Ishikawa (cell line): Measurements from ENCODE around the gene KRT15.

Source experiments
- CEBPB ChIP-seq: IDR thresholded peaks from 2 replicates; pipeline ENCODE4 v1.6.1; 2012
- CREB1 ChIP-seq: IDR thresholded peaks from 2 replicates; pipeline ENCODE4 v1.6.1; 2012; ENCODE audit warnings: low read depth
- EGR1 ChIP-seq: IDR thresholded peaks from 2 replicates; pipeline ENCODE4 v1.6.1; 2012
- EP300 ChIP-seq: IDR thresholded peaks from 2 replicates; pipeline ENCODE4 v1.6.1; 2012; ENCODE audit warnings: borderline replicate concordance
- FOXM1 ChIP-seq: IDR thresholded peaks from 2 replicates; pipeline ENCODE4 v1.6.1; 2012; ENCODE audit warnings: low read depth, borderline replicate concordance
- NFIC ChIP-seq: IDR thresholded peaks from 2 replicates; pipeline ENCODE4 v1.6.1; 2012
- RAD21 ChIP-seq: IDR thresholded peaks from 2 replicates; pipeline ENCODE4 v1.6.1; 2012; ENCODE audit warnings: low read depth
- TAF1 ChIP-seq: IDR thresholded peaks from 2 replicates; pipeline ENCODE4 v1.6.1; 2012; ENCODE audit warnings: low read depth, mild to moderate bottlenecking
- TCF12 ChIP-seq: IDR thresholded peaks from 2 replicates; pipeline ENCODE4 v1.6.1; 2012; ENCODE audit warnings: low read depth
- TEAD4 ChIP-seq: IDR thresholded peaks from 2 replicates; pipeline ENCODE4 v1.6.1; 2012
- YY1 ChIP-seq: IDR thresholded peaks from 2 replicates; pipeline ENCODE4 v1.6.1; 2012; ENCODE audit warnings: low read depth
- ZBTB7A ChIP-seq: IDR thresholded peaks from 2 replicates; pipeline ENCODE4 v1.6.1; 2012; ENCODE audit warnings: low read depth
- TF ChIP-seq, protein P1 (sequence below): IDR thresholded peaks from 2 replicates; pipeline ENCODE4 v1.6.1; 2012
- TF ChIP-seq, protein P2 (sequence below): IDR thresholded peaks from 2 replicates; pipeline ENCODE4 v1.6.1; 2012
- TF ChIP-seq, protein P3 (sequence below): IDR thresholded peaks from 2 replicates; pipeline ENCODE4 v1.6.1; 2012; ENCODE audit warnings: low read depth, mild to moderate bottlenecking

Gene KRT15

DNA sequence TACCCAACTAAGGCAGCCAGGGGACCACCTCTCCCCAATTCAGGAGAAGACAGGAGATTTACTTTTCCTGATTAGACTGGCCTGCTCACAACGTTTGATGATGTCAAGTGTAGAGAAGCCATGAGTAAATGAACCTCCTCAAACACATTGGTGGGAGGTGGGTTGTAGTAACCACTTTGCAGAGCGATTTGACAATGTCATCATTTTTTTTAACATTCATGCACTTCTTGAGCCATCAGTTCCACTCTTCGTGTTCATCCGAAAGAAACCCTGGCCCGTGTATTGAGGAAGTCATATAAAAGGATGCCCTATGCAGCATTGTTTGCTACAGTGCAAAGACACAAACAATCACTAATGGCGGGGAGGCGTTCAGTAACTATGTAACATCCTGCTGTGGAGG, 14.9 kb upstream of the KRT15 start:
- TF ChIP-seq CEBPB (no peak), CREB1 (no peak), TCF12 (no peak), EGR1 (no peak), EP300 (no peak), FOXM1 (no peak), NFIC (no peak), YY1 (no peak), RAD21 (no peak), TAF1 (no peak)
- TF ChIP-seq, protein P1, sequence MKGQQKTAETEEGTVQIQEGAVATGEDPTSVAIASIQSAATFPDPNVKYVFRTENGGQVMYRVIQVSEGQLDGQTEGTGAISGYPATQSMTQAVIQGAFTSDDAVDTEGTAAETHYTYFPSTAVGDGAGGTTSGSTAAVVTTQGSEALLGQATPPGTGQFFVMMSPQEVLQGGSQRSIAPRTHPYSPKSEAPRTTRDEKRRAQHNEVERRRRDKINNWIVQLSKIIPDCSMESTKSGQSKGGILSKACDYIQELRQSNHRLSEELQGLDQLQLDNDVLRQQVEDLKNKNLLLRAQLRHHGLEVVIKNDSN: no peak
- TF ChIP-seq, protein P2, sequence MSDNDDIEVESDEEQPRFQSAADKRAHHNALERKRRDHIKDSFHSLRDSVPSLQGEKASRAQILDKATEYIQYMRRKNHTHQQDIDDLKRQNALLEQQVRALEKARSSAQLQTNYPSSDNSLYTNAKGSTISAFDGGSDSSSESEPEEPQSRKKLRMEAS: no peak

DNA sequence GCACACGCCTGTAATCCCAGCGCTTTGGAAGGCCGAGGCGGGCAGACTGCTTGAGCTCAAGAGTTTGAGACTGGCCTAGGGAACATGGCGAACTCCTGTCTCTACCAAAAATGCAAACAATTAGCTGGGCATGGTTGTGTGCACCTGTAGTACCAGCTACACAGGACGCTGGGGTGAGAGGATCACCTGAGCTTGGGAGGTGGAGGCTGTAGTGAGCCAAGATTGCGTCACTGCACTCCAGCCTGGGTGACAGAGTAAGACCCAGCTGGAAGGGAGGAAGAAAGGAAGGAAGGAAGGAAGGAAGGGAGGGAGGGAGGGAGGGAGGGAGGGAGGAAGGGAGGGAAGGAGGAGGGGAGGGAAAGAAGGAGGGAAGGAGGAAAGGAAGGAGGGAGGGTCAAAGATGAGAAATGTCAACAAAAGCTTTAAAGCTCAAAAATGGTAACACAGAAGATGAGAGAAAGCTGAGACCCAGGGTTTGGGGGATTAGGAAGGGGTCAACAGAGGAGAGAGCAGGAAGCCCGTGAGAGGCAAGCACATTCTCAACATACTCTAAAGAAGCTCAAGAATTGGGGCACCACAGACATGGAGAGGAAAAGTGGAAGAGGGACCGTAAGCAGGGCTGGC, 14.4 kb upstream of the KRT15 start:
- TF ChIP-seq CEBPB: peak; percentile 84
- TF ChIP-seq, protein P3, sequence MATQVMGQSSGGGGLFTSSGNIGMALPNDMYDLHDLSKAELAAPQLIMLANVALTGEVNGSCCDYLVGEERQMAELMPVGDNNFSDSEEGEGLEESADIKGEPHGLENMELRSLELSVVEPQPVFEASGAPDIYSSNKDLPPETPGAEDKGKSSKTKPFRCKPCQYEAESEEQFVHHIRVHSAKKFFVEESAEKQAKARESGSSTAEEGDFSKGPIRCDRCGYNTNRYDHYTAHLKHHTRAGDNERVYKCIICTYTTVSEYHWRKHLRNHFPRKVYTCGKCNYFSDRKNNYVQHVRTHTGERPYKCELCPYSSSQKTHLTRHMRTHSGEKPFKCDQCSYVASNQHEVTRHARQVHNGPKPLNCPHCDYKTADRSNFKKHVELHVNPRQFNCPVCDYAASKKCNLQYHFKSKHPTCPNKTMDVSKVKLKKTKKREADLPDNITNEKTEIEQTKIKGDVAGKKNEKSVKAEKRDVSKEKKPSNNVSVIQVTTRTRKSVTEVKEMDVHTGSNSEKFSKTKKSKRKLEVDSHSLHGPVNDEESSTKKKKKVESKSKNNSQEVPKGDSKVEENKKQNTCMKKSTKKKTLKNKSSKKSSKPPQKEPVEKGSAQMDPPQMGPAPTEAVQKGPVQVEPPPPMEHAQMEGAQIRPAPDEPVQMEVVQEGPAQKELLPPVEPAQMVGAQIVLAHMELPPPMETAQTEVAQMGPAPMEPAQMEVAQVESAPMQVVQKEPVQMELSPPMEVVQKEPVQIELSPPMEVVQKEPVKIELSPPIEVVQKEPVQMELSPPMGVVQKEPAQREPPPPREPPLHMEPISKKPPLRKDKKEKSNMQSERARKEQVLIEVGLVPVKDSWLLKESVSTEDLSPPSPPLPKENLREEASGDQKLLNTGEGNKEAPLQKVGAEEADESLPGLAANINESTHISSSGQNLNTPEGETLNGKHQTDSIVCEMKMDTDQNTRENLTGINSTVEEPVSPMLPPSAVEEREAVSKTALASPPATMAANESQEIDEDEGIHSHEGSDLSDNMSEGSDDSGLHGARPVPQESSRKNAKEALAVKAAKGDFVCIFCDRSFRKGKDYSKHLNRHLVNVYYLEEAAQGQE: no peak
- peak; percentile 20; the same call in 1 of the 2 replicates for TF ChIP-seq NFIC

DNA sequence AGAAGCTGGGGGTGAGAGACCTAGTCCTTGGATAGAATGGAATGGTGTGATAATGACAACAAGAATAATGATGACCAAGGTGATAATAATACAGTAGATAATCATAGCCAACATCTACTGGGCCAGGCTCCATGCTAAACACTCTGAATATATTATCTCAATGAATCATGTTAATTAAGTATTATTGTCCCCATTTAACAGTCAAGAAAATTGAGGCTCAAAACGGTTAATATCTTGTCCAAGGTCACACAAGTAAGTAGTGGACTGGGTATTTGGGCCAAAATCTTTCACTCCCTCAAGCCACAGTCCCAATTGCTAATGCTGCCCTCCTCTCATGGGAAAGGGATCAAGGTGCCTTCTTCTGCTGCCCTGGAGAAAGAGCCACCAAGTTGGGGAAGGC, 13.3 kb upstream of the KRT15 start:
- TF ChIP-seq CEBPB: no peak
- TF ChIP-seq CREB1: no peak
- TF ChIP-seq TEAD4: no peak
- TF ChIP-seq NFIC: no peak
- TF ChIP-seq TAF1: no peak
- TF ChIP-seq, protein P2: no peak
- TF ChIP-seq YY1: no peak
- TF ChIP-seq, protein P1: no peak

DNA sequence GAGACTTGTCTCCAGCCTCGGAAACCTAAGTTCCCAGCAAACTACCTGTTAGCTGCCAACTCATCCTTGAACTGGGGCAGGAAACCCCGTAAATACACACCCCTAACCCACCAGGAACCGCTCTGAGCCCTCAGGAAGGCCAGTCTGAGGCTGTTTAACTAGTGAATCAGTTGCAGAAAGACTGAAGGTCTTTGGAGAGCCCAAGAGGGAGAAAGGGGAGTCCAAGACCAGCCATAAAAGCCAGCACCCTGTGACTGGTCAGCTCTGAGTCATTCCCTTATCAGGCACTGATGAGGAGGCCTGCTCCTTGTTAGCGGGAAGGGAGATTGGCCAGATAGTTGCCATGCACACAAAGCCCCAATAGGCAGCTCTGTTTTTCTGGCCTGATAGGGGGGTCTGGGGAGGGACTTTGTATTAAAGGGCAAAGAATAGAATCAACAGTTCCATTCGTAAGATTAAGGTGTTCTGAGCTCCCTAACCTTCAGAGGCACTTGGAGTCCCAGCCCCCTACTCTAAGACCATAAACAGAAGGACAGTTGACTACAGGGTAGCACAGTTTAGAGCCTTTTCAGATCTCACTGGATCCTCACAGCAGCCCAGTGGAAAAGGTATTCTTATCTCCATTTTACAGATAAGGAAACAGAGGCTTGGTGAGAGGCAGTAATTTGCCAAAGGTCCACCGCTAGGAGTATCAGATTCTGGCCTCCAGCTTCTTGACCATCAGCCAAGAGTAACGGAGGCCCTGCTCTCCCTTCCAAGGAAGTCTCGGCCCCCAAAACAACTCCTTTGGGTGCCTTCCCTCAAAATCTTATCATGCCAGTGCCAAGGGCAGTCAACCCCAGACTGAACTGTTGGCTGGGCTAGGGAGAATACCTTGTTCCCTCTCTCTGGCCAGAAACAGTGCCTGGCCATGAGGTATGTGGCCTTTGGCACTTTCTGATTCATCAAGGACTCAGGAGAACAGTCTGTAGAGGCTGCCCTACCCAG, 11.7 kb upstream of the KRT15 start:
- TF ChIP-seq RAD21: no peak

DNA sequence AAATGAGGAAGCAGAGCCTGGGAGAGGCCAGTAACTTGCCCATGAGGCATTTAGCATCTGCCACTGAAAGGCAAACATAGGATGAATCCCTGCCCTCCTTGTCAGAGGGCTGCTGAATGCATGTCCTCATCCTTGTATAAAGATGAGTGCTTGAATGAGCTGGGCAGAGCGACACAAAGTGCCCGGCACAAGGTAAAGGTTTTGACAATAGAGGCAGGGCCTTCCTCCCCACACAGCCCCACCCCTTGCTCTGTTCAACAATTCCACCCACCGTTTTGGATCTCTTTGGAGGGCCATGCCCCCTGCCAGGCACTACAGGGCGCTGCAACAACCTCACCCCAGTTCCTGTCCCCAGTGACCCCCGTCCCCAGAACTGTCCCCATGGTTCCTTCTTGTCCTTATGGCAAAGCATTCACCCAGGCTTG, 10.8 kb upstream of the KRT15 start:
- TF ChIP-seq RAD21 (no peak), ZBTB7A (no peak), NFIC (no peak), TEAD4 (no peak), TCF12 (no peak), TAF1 (no peak), CEBPB (no peak), EGR1 (no peak), YY1 (no peak), EP300 (no peak)
- TF ChIP-seq, protein P2: no peak
- TF ChIP-seq, protein P1: no peak

DNA sequence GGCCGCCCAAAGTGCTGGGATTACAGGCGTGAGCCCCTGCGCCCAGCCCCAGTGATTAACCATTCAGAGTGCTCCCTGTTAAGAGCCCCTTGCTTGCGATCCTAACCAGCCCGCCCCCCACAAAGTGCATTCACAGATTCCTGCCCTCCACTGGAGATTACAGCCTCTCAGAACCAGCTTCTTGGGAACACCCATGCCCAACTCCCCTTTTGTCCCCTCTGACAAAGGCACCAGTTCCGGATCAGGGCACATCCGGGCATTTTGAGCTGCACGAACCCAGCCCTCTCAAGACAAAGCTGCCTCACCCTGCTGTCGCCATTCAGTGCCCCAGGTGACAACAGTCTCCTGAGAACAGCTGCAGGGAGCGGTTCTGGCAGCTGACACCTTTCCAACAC, 10.3 kb upstream of the KRT15 start:
- TF ChIP-seq TCF12: no peak
- TF ChIP-seq, protein P2: 0 out of 2 replicates have a peak, but pooled peaks have one; percentile 17
